Loucy (cell line): Measurements from ENCODE around the gene ABLIM1.

Experiments used
- H2AFZ ChIP-seq: fragments of 200-600 bp; sonication (generic); 2 replicates; pipeline ENCODE4 v1.6.0; 2016; ENCODE audit warnings: antibody characterized with exemption, mild to moderate bottlenecking, low read length, moderate library complexity
- H3F3A ChIP-seq: fragments of 200-600 bp; 2 replicates; pipeline ENCODE4 v1.6.0; 2016; ENCODE audit warnings: antibody characterized with exemption, low read depth, mild to moderate bottlenecking
- H3K27me3 ChIP-seq: fragments of 200-600 bp; sonication (generic); 2 replicates; pipeline ENCODE4 v1.6.1; 2014; ENCODE audit warnings: low read length, mild to moderate bottlenecking; ENCODE audit not compliant: insufficient read depth, poor library complexity, severe bottlenecking
- H3K36me3 ChIP-seq: fragments of 200-600 bp; sonication (generic); 2 replicates; pipeline ENCODE4 v1.6.1; 2016; ENCODE audit warnings: low read length; ENCODE audit not compliant: insufficient read depth
- H3K4me1 ChIP-seq: fragments of 200-600 bp; sonication (generic); 2 replicates; pipeline ENCODE4 v1.5.1; 2014; ENCODE audit warnings: low read length, mild to moderate bottlenecking; ENCODE audit not compliant: insufficient read depth, poor library complexity, severe bottlenecking
- H3K4me2 ChIP-seq: fragments of 200-600 bp; sonication (generic); 2 replicates; pipeline ENCODE4 v1.6.0; 2014; ENCODE audit warnings: antibody characterized with exemption, low read length, low read depth, mild to moderate bottlenecking; ENCODE audit not compliant: poor library complexity, severe bottlenecking
- H3K4me3 ChIP-seq: fragments of 200-600 bp; sonication (generic); 2 replicates; pipeline ENCODE4 v1.5.1; 2014; ENCODE audit warnings: low read length, mild to moderate bottlenecking, mixed read lengths; ENCODE audit not compliant: poor library complexity, severe bottlenecking
- H3K79me2 ChIP-seq: fragments of 200-600 bp; sonication (generic); 2 replicates; pipeline ENCODE4 v1.6.1; 2014; ENCODE audit warnings: low read length; ENCODE audit not compliant: insufficient read depth
- H3K9ac ChIP-seq: fragments of 200-600 bp; sonication (generic); 2 replicates; pipeline ENCODE4 v1.6.0; 2014; ENCODE audit warnings: mild to moderate bottlenecking, low read depth, low read length, moderate library complexity; ENCODE audit not compliant: poor library complexity, severe bottlenecking
- H3K9me2 ChIP-seq: fragments of 200-600 bp; sonication (generic); replicated peaks from 2 replicates; pipeline ENCODE4 v1.6.1; 2016; ENCODE audit warnings: low read depth, low read length, mixed read lengths
- H3K9me3 ChIP-seq: fragments of 200-600 bp; sonication (generic); 2 replicates; pipeline ENCODE4 v1.6.1; 2014; ENCODE audit warnings: mild to moderate bottlenecking, antibody characterized with exemption, low read length, low read depth; ENCODE audit not compliant: insufficient read depth
- H4K20me1 ChIP-seq: fragments of 200-600 bp; sonication (generic); 2 replicates; pipeline ENCODE4 v1.6.0; 2014; ENCODE audit warnings: antibody characterized with exemption, low read length, mild to moderate bottlenecking; ENCODE audit not compliant: insufficient read depth, poor library complexity, severe bottlenecking
- EZH2phosphoT487 ChIP-seq: fragments of 200-600 bp; IDR thresholded peaks from 2 replicates; pipeline ENCODE4 v1.6.1; 2018; ENCODE audit warnings: antibody characterized with exemption, mild to moderate bottlenecking, moderate library complexity, borderline replicate concordance
- TF ChIP-seq, protein P1 (sequence below): fragments of 200-600 bp; sonication (generic); conservative IDR thresholded peaks from 2 replicates; pipeline ENCODE4 v1.5.1; 2014; ENCODE audit warnings: mild to moderate bottlenecking, antibody characterized with exemption, low read length

The ABLIM1 gene

DNA sequence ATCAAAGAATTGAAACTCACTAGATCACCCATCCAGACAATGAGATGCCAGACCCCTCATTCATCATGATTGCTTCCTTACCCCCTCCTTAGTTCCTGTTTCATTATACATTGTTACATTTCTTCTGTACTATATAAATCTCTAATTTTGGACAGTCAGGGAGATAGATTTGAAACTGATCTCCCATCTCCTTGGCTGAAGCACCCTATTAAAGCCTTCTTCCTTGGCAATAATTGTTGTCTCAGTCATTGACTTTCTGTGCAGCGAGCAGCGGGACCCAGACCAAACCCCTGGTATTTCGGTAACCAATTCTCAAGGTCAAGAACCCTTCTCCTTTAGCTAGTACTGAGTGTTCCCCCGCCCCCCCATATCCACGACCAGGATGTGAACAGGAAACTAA is 100.2 kb downstream of the ABLIM1 start:
- Histone ChIP-seq H3K36me3 (peaks cover 58% of the 10 kb centered on the region; the same call in 1 of the 2 replicates), H3K9me3 (peaks cover 13% of the 10 kb centered on the region), H4K20me1 (no peaks in the 10 kb centered on the region), H3K4me2 (no peak overlapping the region), H3K79me2 (no peaks in the 10 kb centered on the region; the same call in 1 of the 2 replicates), H3K4me3 (no peak overlapping the region), H3K9me2 (no peaks in the 10 kb centered on the region), H3F3A (no peaks in the 10 kb centered on the region), H3K4me1 (no peaks in the 10 kb centered on the region), H2AFZ (no peak overlapping the region), H3K27me3 (no peaks in the 10 kb centered on the region), H3K9ac (no peak overlapping the region)
- no peak for TF ChIP-seq EZH2phosphoT487
- TF ChIP-seq, protein P1, sequence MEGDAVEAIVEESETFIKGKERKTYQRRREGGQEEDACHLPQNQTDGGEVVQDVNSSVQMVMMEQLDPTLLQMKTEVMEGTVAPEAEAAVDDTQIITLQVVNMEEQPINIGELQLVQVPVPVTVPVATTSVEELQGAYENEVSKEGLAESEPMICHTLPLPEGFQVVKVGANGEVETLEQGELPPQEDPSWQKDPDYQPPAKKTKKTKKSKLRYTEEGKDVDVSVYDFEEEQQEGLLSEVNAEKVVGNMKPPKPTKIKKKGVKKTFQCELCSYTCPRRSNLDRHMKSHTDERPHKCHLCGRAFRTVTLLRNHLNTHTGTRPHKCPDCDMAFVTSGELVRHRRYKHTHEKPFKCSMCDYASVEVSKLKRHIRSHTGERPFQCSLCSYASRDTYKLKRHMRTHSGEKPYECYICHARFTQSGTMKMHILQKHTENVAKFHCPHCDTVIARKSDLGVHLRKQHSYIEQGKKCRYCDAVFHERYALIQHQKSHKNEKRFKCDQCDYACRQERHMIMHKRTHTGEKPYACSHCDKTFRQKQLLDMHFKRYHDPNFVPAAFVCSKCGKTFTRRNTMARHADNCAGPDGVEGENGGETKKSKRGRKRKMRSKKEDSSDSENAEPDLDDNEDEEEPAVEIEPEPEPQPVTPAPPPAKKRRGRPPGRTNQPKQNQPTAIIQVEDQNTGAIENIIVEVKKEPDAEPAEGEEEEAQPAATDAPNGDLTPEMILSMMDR, result no peak

DNA sequence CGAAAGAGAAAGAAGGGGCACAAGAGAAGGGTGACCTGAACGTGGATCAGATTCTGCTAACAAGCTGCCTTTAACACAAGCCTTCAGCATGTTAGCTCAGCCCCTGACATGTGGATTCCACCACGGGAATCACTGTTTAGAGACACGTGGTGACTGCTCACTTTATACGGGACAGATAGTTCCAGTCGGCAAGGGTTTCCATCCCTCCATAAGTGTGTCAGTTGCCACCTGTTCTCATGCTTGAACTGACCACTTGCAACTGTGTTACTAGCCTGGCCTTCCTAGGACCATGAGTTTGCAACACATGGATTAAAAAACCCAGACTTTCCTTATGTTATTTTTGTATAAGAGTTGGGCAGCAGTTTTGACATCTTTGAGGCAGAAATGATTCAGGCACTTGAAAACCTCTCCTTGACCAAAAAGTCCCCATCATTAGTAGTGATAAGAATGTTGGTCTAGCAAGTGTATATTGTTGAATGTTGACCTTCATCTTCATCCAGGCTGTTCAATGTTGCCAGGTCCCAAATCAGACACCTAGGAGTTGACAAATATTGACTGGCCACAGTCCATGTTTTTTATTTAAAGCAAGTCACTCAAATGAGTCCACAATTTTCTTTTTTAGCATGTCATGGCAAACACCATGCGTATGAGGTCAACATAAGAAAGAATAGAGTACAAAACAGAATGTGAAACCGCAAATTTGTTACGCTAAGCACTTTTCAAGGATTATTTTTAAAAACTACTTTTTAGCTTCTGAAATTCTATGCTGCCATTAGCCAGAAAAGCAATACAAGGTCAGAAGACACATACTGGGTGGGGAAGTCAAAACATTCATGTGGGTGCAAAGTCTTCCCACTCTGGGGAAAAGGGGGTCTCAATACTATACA is 101.6 kb downstream of the ABLIM1 start:
- no peak overlapping the region for H2AFZ ChIP-seq
- no peak overlapping the region for H3K4me2 ChIP-seq
- peaks cover 50% of the 10 kb centered on the region; the same call in 1 of the 2 replicates for H3K36me3 ChIP-seq
- H3K9me2 ChIP-seq, result no peaks in the 10 kb centered on the region
- TF ChIP-seq, protein P1, result no peak
- no peak for TF ChIP-seq EZH2phosphoT487
- H3K27me3 ChIP-seq, result no peaks in the 10 kb centered on the region
- H4K20me1 ChIP-seq, result no peaks in the 10 kb centered on the region
- H3K9me3 ChIP-seq, result peaks cover 13% of the 10 kb centered on the region
- H3K79me2 ChIP-seq, result no peaks in the 10 kb centered on the region; the same call in 1 of the 2 replicates
- H3F3A ChIP-seq, result no peaks in the 10 kb centered on the region
- H3K9ac ChIP-seq, result no peak overlapping the region
- no peak overlapping the region for H3K4me3 ChIP-seq
- no peaks in the 10 kb centered on the region for H3K4me1 ChIP-seq

DNA sequence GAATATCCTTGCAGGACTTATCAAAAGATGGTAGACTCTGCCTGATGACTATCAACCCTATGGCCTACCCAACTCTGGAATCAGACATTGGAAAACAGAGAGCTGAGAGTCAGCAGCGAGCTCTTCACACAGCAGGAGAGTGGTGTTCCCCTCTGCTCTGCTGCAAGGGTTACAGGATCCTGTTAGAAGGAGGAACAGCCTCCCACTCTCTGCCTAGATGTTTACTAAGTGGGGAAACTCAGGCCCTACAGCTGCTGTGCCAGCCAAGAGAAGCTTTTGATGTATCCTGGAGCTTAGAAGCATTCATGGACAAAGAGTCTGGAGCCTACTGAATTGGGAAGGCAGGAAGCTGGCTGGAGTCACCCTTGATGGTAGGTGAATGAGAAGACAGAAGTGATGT is 104.6 kb downstream of the ABLIM1 start:
- TF ChIP-seq, protein P1, result no peak
- TF ChIP-seq EZH2phosphoT487, result no peak
- no peak overlapping the region for H3K9ac ChIP-seq
- peaks cover 29% of the 10 kb centered on the region; the same call in 1 of the 2 replicates for H3K36me3 ChIP-seq
- H3F3A ChIP-seq, result no peaks in the 10 kb centered on the region
- peaks cover 3% of the 10 kb centered on the region for H4K20me1 ChIP-seq
- no peak overlapping the region for H2AFZ ChIP-seq
- H3K4me1 ChIP-seq, result no peaks in the 10 kb centered on the region
- H3K27me3 ChIP-seq, result no peaks in the 10 kb centered on the region
- peaks cover 9% of the 10 kb centered on the region for H3K9me3 ChIP-seq
- no peaks in the 10 kb centered on the region for H3K9me2 ChIP-seq
- H3K79me2 ChIP-seq, result peaks cover 5% of the 10 kb centered on the region; the same call in 1 of the 2 replicates
- H3K4me2 ChIP-seq, result no peak overlapping the region
- no peak overlapping the region for H3K4me3 ChIP-seq
